Measurements from ENCODE around the gene SNX27.

DNA sequence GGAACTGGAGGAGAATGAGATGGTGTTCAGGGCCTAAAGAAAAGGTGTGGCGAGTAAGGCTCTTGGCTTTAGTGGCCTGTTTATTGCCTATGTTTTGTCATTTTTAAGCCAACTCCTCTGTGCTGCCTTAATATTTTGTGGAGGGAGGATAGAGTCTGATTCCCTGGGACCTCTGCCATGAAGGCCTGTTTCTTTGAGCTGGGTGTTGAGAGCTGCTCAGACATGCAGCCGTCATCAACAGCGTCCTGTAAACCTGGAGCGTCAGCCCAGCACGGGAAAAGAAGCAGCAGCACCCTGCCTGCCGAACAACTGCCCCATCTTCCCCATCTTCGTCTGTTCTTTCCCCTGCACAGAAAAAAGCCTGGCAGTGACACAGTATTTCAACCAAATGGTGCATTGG is 27.1 kb upstream of the SNX27 start:
- TF ChIP-seq CTCF (IDR thresholded peaks at IDR 0.05) (no peak), EP300 (IDR thresholded peaks at IDR 0.05) (no peak)
